Left hindlimb (tissue), 1 donor: Measurements from ENCODE around the gene ITPR1.

Experiments
- DNase-seq: peaks from one replicate; pipeline ENCODE4 v3.0.0-alpha.2; 2018

Gene ITPR1

GRCh38 chr3:4690277-4690676 lies 197.1 kb downstream of the ITPR1 start:
- DNase-seq, result no peak

DNA sequence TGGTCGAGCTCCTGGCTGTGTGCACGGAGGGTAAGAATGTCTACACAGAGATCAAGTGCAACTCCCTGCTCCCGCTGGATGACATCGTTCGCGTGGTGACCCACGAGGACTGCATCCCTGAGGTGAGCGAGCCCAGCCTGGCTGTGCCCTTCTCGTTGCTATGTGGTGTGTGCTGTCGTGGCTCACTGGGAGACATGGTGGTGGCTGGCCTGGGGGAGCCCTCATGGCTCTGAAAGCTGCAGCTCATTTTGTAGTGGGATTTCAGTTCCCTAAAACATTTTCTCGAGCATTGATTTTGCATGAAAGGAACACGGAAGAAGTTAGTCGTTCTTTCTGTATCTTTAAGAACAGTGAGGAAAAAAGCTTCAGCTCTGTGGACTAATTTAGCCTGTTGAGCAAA lies 200.5 kb downstream of the ITPR1 start:
- no peak for DNase-seq

DNA sequence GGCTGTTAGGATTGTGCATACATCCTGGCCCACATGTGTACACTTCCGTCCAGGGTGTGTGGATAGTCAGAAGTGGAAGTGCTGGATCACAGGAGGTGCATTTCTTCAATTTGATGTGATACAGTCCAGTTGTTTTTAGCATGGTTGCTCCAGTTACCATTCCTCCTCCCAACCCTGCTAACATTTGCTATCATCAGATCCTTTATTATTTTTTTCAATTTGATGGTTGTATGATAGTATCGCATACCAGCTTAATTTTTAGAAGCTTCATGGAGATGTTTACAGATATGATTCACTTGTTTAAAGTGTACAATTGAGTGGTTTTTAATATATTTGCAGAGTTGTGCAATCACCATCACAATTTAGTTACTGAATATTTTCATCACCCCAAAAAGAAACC lies 202.7 kb downstream of the ITPR1 start:
- no peak for DNase-seq

DNA sequence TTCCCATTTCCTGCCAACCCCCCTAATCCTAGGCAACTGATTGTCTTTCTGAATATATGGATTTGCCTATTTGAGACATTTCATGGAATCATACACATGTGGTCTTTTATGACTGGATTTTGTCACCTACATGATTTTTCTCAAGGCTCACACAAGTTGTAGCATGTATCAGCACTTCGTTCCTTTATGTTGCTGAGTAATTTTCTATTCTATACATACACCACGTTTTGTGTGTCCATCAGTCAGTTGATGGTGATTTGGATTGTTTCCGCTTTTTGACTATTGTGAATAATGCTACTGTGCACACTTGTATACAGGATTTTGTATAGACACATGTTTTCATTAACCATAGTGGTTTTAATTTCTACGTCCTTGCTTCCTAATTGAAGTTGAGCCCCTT lies 203.1 kb downstream of the ITPR1 start:
- DNase-seq, result no peak

- DNase-seq, result no peak
Measured at GRCh38 chr3:4698125-4698821, 205.1 kb downstream of the ITPR1 start.

DNA sequence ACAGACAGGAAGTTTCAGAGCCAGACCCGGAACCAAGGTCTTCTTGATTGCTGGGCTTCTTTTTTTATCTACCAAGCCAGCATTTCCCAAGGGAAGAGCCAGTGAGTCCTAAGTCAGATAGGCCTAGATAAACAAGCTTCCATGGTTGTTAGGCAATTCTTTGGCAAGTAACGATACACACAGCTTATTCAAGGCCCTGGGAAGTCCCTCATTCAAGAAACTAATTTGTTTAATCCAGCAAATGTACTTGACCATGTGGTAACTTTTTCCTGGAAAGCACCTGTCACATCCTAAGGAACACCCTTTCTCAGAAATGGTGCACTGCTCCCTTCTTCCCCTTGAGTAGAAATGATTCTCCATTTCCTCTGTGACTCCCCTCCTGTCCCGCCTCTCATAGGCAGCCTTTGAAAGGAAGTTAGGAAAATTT lies 209.9 kb downstream of the ITPR1 start:
- no peak for DNase-seq

DNA sequence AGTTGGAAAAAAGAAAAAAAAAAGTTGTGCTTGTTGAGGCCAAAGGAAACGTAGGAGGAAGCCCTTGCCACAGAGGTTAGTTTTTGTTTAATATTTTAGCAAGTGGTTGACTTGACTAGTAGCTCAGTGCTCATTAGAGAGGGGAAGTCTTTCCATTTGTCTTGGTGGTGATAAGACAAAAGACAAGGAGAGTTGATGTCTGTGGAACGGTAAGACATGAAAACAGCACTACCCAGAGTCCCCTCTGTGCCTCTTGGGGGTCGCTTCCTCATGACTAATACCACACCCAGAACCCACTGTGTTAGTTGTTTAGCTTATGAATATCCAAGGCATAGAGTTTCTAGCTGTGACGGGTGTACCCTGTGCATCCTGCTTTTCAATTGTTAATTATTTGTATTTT lies 211.4 kb downstream of the ITPR1 start:
- no peak for DNase-seq

GRCh38 chr3:4707324-4707723 lies 214.2 kb downstream of the ITPR1 start:
- DNase-seq, result no peak

- DNase-seq, result no peak
Measured at GRCh38 chr3:4708230-4708629, 215.1 kb downstream of the ITPR1 start.

GRCh38 chr3:4709341-4709740 lies 216.2 kb downstream of the ITPR1 start:
- DNase-seq, result no peak

GRCh38 chr3:4710191-4710590 lies 217.0 kb downstream of the ITPR1 start:
- DNase-seq, result no peak

- no peak for DNase-seq
Measured at GRCh38 chr3:4711680-4711992, 218.5 kb downstream of the ITPR1 start.

GRCh38 chr3:4712109-4712508 lies 219.0 kb downstream of the ITPR1 start:
- DNase-seq, result no peak

- DNase-seq, result no peak
Measured at GRCh38 chr3:4714045-4714444, 220.9 kb downstream of the ITPR1 start.

DNA sequence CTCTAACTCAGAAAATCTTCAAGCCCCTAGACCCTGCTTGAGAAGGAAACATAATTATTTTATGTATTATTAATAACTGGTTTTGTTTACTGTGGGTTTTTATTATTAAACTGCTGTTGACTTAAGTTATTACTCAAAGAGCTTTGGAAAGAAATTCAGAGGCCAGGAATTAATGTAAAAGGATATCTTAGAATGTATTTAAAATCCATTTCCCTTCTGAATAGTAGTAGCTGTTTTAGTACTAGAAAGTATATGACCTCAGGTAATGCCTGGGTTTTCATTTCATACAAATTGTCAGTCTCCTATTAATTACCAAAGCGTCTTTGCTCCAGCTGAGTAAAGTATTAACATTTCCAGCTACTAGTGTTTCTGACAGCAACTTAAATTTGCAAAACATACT lies 223.1 kb downstream of the ITPR1 start:
- no peak for DNase-seq

DNA sequence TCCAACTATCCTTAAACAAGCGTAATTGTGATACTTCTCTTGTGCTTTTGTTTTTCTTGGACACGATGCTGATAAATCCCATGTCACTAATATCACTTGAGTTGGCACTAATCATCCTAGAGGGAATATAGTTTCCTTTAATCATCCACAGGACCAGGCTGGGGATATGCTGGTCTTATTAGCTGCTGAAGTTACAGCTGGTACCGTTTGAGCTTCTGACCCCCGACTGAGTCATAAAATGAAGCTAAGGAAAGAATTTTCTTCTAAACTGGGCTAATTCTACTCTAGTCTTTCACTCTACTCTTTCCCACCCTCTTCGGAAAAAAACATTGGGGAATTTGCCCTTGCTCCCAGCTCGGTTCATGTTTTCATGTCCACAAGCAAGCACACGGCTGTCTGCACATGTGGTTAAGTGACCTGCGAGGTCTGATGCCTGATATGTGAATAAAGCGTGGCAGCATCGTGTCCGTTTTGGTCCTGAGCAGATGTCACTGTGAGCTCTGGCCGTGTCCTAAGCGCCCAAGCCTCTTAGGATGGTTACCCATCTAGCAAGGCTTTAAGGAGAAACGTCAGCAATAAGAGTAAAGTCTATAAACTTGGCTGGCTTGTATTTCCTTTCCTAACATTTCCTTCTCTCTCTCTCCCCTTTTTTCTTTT lies 223.7 kb downstream of the ITPR1 start:
- DNase-seq, result peak; percentile 40

- DNase-seq, result no peak
Measured at GRCh38 chr3:4717363-4717740, 224.2 kb downstream of the ITPR1 start.

GRCh38 chr3:4718179-4718736 lies 225.1 kb downstream of the ITPR1 start:
- no peak for DNase-seq

GRCh38 chr3:4719046-4719501 lies 225.9 kb downstream of the ITPR1 start:
- peak; percentile 71 for DNase-seq

GRCh38 chr3:4720316-4721075 lies 227.3 kb downstream of the ITPR1 start:
- DNase-seq, result peak; percentile 77

- DNase-seq, result no peak
Measured at GRCh38 chr3:4721511-4721911, 228.4 kb downstream of the ITPR1 start.

- peak; percentile 48 for DNase-seq
Measured at GRCh38 chr3:4722103-4722502, 229.0 kb downstream of the ITPR1 start.

- no peak for DNase-seq
Measured at GRCh38 chr3:4724051-4724629, 231.0 kb downstream of the ITPR1 start.
